ENCODE data around the gene CCDC54. TPM values are rescaled to one million over a fixed set of nuclear protein-coding genes. Genes with fewer than 3 reads are reported as not detected.

Gene CCDC54
- total and polyA plus RNA-seq, 2 of the 8 experiments (the other 6 are each of a cell fraction or from before 2014, with no cell fraction given), result not detected

DNA sequence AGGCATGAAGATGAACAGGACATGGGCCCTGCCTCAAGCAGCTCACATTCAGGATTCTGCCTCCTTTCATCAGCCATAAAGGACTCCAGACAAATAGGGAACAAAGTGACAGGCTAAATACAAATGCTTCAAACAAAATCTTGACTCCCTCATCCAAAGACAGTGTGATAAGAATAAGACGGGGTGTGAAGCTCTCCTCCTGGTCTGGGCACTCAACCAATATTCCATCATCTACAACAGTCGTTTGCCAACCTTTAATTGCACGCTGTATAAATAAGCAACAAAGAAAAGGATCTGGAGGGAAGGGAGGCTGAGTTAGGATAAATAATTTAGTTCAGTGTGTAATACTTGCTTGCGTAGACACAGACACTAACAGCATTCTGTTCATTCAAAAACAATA, 5.4 kb downstream of the CCDC54 start:
- DNase-seq (ENCODE audit: low read depth in 1 of 2, low spot score in 2 of 2), result no peak
- no peak overlapping the region for H2AFZ ChIP-seq (ENCODE audit: low read length)
- FAIRE-seq, result no peak
- H3K79me1 ChIP-seq (ENCODE audit: low read depth, low read length), result no peaks in the 10 kb centered on the region
- H4K20me1 ChIP-seq (replicated peaks in 1 of 2; ENCODE audit: control insufficient read depth in 1 of 2, insufficient read depth in 2 of 2, low read length in 2 of 2), result no peaks in the 10 kb centered on the region
- WGBS, 2 experiments (ENCODE audit: extremely low coverage in 1 of 2, insufficient coverage in 1 of 2, insufficient read length in 1 of 2, insufficient replicate concordance in 2 of 2, low coverage in 1 of 2, low lambda C conversion rate in 2 of 2, missing lambda C conversion rate in 1 of 2), result 94% methylated on average over 4 of the region's 4 CpGs; no CpG with 5 or more reads in 1 of the 2 experiments
- H3K9me3 ChIP-seq (ENCODE audit: insufficient read depth in 2 of 2, low read depth in 1 of 2, low read length in 1 of 2), result no peaks in the 10 kb centered on the region
- H4K8ac ChIP-seq (ENCODE audit: extremely low read depth, insufficient read depth, low read length), result no peak overlapping the region
- H2BK12ac ChIP-seq (ENCODE audit: low read depth, low read length), result no peak overlapping the region
- H3K27me3 ChIP-seq (replicated peaks in 1 of 4; ENCODE audit: control insufficient read depth in 3 of 4, extremely low read depth in 1 of 4, insufficient read depth in 3 of 4, low read length in 3 of 4), result peaks cover 0 to 1% (median 0%) of the 10 kb centered on the region in 4 experiments; a peak in 1 of 7 replicates
- CTCF ChIA-PET (ENCODE audit: partially characterized antibody), result interaction anchor here (1.7 to 2.0 kb wide), 2 partner anchors 12 to 111 kb away, joined by 5 to 8 read pairs; no protein-coding TSS in a partner anchor
- H3K36me3 ChIP-seq (ENCODE audit: control insufficient read depth in 2 of 4, insufficient read depth in 4 of 4, low read length in 3 of 4), result no peaks in the 10 kb centered on the region
- H4K91ac ChIP-seq (replicated peaks; ENCODE audit: insufficient read length, low read length), result no peak overlapping the region
- H3K4me1 ChIP-seq (replicated peaks in 1 of 4; ENCODE audit: control insufficient read depth in 3 of 4, insufficient read depth in 4 of 4, low read length in 3 of 4), result peaks cover 0 to 13% (median 6%) of the 10 kb centered on the region in 4 experiments; a peak in 5 of 7 replicates
- H3K4ac ChIP-seq (replicated peaks; ENCODE audit: insufficient read length, low read depth, low read length), result no peak overlapping the region
- H3K23me2 ChIP-seq (ENCODE audit: low read depth, low read length), result no peaks in the 10 kb centered on the region; the same call in 1 of the 2 replicates
- no peak overlapping the region for H2AK5ac ChIP-seq (ENCODE audit: low read depth, low read length)
- no peak overlapping the region for H2BK120ac ChIP-seq (replicated peaks; ENCODE audit: low read depth, low read length)
- no peak overlapping the region for H3K4me2 ChIP-seq (ENCODE audit: insufficient read depth in 1 of 2, low read depth in 2 of 2, low read length in 2 of 2)
- H3K18ac ChIP-seq (ENCODE audit: extremely low read depth, low read length), result no peak overlapping the region
- no peak overlapping the region for H3K23ac ChIP-seq (ENCODE audit: insufficient read length)
- no peaks in the 10 kb centered on the region for H3K79me2 ChIP-seq (ENCODE audit: control insufficient read depth in 1 of 2, insufficient read depth in 2 of 2, low read length in 2 of 2)
- POLR2A ChIA-PET (ENCODE audit: partially characterized antibody), result no interaction called here
- H3K14ac ChIP-seq (ENCODE audit: insufficient read length), result no peak overlapping the region
- H3K4me3 ChIP-seq (ENCODE audit: extremely low read depth in 1 of 4, insufficient read depth in 2 of 4, low read depth in 3 of 4, low read length in 4 of 4), result no peak overlapping the region
- no peak overlapping the region for H3K9ac ChIP-seq (replicated peaks in 1 of 4; ENCODE audit: extremely low read depth in 1 of 4, low read depth in 3 of 4, low read length in 3 of 4)
- H4K5ac ChIP-seq (ENCODE audit: insufficient read length, low read depth, low read length), result no peak overlapping the region
- H2BK5ac ChIP-seq (ENCODE audit: low read depth, low read length), result no peak overlapping the region
- no peak overlapping the region for H3K27ac ChIP-seq (ENCODE audit: low read depth, low read length)
- no peak overlapping the region for H2BK20ac ChIP-seq (ENCODE audit: low read length)
- no peak overlapping the region for H2BK15ac ChIP-seq (ENCODE audit: low read length)
- H3K56ac ChIP-seq (replicated peaks; ENCODE audit: insufficient read length, low read depth, low read length), result no peak overlapping the region
- TF ChIP-seq RNF2 (IDR thresholded peaks at IDR 0.05; ENCODE audit: borderline replicate concordance, low read depth, low read length, missing control alignments, poor library complexity, severe bottlenecking), result no peak
- no peak for TF ChIP-seq TAF7 (optimal IDR thresholded peaks at IDR 0.05; ENCODE audit: borderline replicate concordance, low read depth, low read length)
- no peak for TF ChIP-seq RBBP5 (IDR thresholded peaks at IDR 0.05; ENCODE audit: borderline replicate concordance, low read depth, low read length)
- no peak for TF ChIP-seq TCF12 (IDR thresholded peaks at IDR 0.05; ENCODE audit: low read depth, low read length)
- no peak for TF ChIP-seq ASH2L (IDR thresholded peaks at IDR 0.05; ENCODE audit: low read length)
- TF ChIP-seq SIX5 (IDR thresholded peaks at IDR 0.05; ENCODE audit: low read depth, low read length), result no peak
- no peak for TF ChIP-seq HDAC6 (IDR thresholded peaks at IDR 0.05; ENCODE audit: low read depth, low read length)
- no peak for TF ChIP-seq POLR2AphosphoS5 (IDR thresholded peaks at IDR 0.05; ENCODE audit: low read depth, low read length)
- TF ChIP-seq POU5F1 (IDR thresholded peaks at IDR 0.05; ENCODE audit: low read depth, low read length), result no peak
- no peak for TF ChIP-seq SUZ12 (IDR thresholded peaks at IDR 0.05; ENCODE audit: low read length)
- no peak for TF ChIP-seq SIRT6 (IDR thresholded peaks at IDR 0.05; ENCODE audit: low read length)
- TF ChIP-seq FOSL1 (IDR thresholded peaks at IDR 0.05; ENCODE audit: insufficient read depth, low read depth, low read length), result no peak
- TF ChIP-seq EP300 (IDR thresholded peaks at IDR 0.05; ENCODE audit: borderline replicate concordance in 1 of 2, low read depth in 2 of 2, low read length in 2 of 2), result no peak
- no peak for TF ChIP-seq NANOG (IDR thresholded peaks at IDR 0.05; ENCODE audit: insufficient read depth, low read depth, low read length, poor library complexity, severe bottlenecking)
- no peak for TF ChIP-seq CREB1 (IDR thresholded peaks at IDR 0.05)
